Amniotic epithelial cell (primary cell): ENCODE data around the gene GJA1.
A peak's percentile ranks its signal among the peaks of the same experiment; 100 is the strongest.
"Not testable (repeated sequence)": the region's sequence is repeated elsewhere in the genome, so short reads cannot be mapped to it uniquely, and the experiment has no call there.

Experiments
- DNase-seq: peaks from one replicate; pipeline ENCODE4 v3.0.0-alpha.2; 2010; ENCODE audit warnings: low read depth

Gene GJA1

GRCh38 chr6:121436960-121437850 is 1.8 kb downstream of the GJA1 start:
- peak; percentile 60 for DNase-seq

GRCh38 chr6:121437851-121438651 is 2.6 kb downstream of the GJA1 start:
- DNase-seq, result peak; percentile 81

GRCh38 chr6:121438869-121439268 is 3.4 kb downstream of the GJA1 start:
- DNase-seq, result no peak

GRCh38 chr6:121439475-121439874 is 4.0 kb downstream of the GJA1 start:
- DNase-seq, result no peak

GRCh38 chr6:121439926-121440325 is 4.5 kb downstream of the GJA1 start:
- peak; percentile 59 for DNase-seq

- DNase-seq, result no peak
Measured at GRCh38 chr6:121441477-121441876, 6.0 kb downstream of the GJA1 start.

GRCh38 chr6:121442576-121442975 is 7.1 kb downstream of the GJA1 start:
- DNase-seq, result peak; percentile 56

GRCh38 chr6:121443971-121444541 is 8.6 kb downstream of the GJA1 start:
- DNase-seq, result peak; percentile 65

- not testable (repeated sequence) for DNase-seq
Measured at GRCh38 chr6:121446705-121447104, 11.3 kb downstream of the GJA1 start.

- DNase-seq, result not testable (repeated sequence)
Measured at GRCh38 chr6:121447746-121448145, 12.3 kb downstream of the GJA1 start.

GRCh38 chr6:121448528-121448927 is 13.1 kb downstream of the GJA1 start:
- peak; percentile 43 for DNase-seq

- DNase-seq, result no peak
Measured at GRCh38 chr6:121449331-121449730, 13.9 kb downstream of the GJA1 start.

GRCh38 chr6:121450242-121450641 is 14.8 kb downstream of the GJA1 start:
- no peak for DNase-seq

GRCh38 chr6:121451250-121451649 is 15.8 kb downstream of the GJA1 start:
- no peak for DNase-seq

GRCh38 chr6:121453191-121453590 is 17.7 kb downstream of the GJA1 start:
- DNase-seq, result peak; percentile 49

GRCh38 chr6:121460170-121460569 is 24.7 kb downstream of the GJA1 start:
- DNase-seq, result no peak

GRCh38 chr6:121463087-121463486 is 27.6 kb downstream of the GJA1 start:
- no peak for DNase-seq

- no peak for DNase-seq
Measured at GRCh38 chr6:121465101-121465500, 29.7 kb downstream of the GJA1 start.

- peak; percentile 55 for DNase-seq
Measured at GRCh38 chr6:121479486-121480098, 44.1 kb downstream of the GJA1 start.

GRCh38 chr6:121480099-121480713 is 44.8 kb downstream of the GJA1 start:
- no peak for DNase-seq

- peak; percentile 86 for DNase-seq
Measured at GRCh38 chr6:121482004-121482693, 46.7 kb downstream of the GJA1 start.
